Left cardiac atrium (tissue), 4 donors: ENCODE results near the gene CST4. TPM values are rescaled to one million over a fixed set of nuclear protein-coding genes. Genes with fewer than 3 reads are reported as not detected.
"Not testable (repeated sequence)": the region's sequence is repeated elsewhere in the genome, so short reads cannot be mapped to it uniquely, and the experiment has no call there.

Source experiments
- ATAC-seq, 2 donors: fragments of 200-7000 bp; cut with Tn5 transposase; one replicate each; pipeline ENCODE4 v1.9.1; 2020; ENCODE audit warnings: mild to moderate bottlenecking in 2 of 2, moderate library complexity in 2 of 2
- DNase-seq: peaks from one replicate; pipeline ENCODE4 v3.0.0-alpha.2; 2020
- intact Hi-C, 2 donors: fragments of 100-400 bp; cut with DNase I; formaldehyde crosslinking; loops; one replicate each; pipeline versions ENCODE4 v1.14.1 to v1.15.1; 2022 to 2023
- total RNA-seq, 2 donors: library from RNA; stranded (reverse); fragmentation: NEBNext Ultra II Directional; extraction: Animal tissue kit (Norgen Biotek cat#: 25700); gene quantifications; one replicate each; pipeline ENCODE4 v1.2.1, GENCODE V29; 2021
- donor health status: DM: no; HTN: yes; CAD: no.
- donor health status: DM: no; HTN: yes; CAD: no; lungs with severe emphysema.
- donor health status: DM: yes; HTN: yes; CAD: no.
- donor health status: Dilated cardiomyopathy.

Gene CST4
- total RNA-seq, 2 donors from 2014 or later: not detected

GRCh38 chr20:23635768-23636090, 53.1 kb downstream of the CST4 start:
- intact Hi-C loops: loop anchor here in 1 of 2 donors (10.0 kb wide), 1 partner anchor 271 kb away; the partner anchor contains the start of gene GZF1
- DNase-seq, ATAC-seq: not testable (repeated sequence)

Other genes with a start within 250 kb of the CST4 start
- not detected for gene CSTL1, start 249.4 kb downstream of the CST4 start, total RNA-seq
- not detected for gene CST11, start 236.2 kb downstream of the CST4 start, total RNA-seq
- not detected for gene CST8, start 197.9 kb downstream of the CST4 start, total RNA-seq
- gene CST9L, start 120.6 kb downstream of the CST4 start, total RNA-seq: not detected
- not detected for gene CST9, start 83.1 kb downstream of the CST4 start, total RNA-seq
- gene CST3, start 51.1 kb downstream of the CST4 start, total RNA-seq: 1,000 to 10,000 TPM in 1 of 2 donors, 100 to 1,000 TPM in 1; 940 to 1,205 TPM
- not detected for gene CST1, start 61.9 kb upstream of the CST4 start, total RNA-seq
- not detected for gene CST2, start 137.7 kb upstream of the CST4 start, total RNA-seq
- not detected for gene CST5, start 190.7 kb upstream of the CST4 start, total RNA-seq